Dermis blood vessel endothelial cell (primary cell): ENCODE data around the gene HHATL. TPM values are rescaled to one million over a fixed set of nuclear protein-coding genes. Genes with fewer than 3 reads are reported as not detected.
"Not testable (repeated sequence)": the region's sequence is repeated elsewhere in the genome, so short reads cannot be mapped to it uniquely, and the experiment has no call there.

Experiments used
- DNase-seq: peaks from one replicate; pipeline ENCODE4 v3.0.0; 2010
- total RNA-seq: library from RNA; depleted of rRNA; stranded (reverse); fragments of >200 nt; gene quantifications from 2 replicates; pipeline ENCODE4 v1.2.3, GENCODE V29; 2014

The HHATL gene
- total RNA-seq, 1 donor from 2014 or later = not detected

DNA sequence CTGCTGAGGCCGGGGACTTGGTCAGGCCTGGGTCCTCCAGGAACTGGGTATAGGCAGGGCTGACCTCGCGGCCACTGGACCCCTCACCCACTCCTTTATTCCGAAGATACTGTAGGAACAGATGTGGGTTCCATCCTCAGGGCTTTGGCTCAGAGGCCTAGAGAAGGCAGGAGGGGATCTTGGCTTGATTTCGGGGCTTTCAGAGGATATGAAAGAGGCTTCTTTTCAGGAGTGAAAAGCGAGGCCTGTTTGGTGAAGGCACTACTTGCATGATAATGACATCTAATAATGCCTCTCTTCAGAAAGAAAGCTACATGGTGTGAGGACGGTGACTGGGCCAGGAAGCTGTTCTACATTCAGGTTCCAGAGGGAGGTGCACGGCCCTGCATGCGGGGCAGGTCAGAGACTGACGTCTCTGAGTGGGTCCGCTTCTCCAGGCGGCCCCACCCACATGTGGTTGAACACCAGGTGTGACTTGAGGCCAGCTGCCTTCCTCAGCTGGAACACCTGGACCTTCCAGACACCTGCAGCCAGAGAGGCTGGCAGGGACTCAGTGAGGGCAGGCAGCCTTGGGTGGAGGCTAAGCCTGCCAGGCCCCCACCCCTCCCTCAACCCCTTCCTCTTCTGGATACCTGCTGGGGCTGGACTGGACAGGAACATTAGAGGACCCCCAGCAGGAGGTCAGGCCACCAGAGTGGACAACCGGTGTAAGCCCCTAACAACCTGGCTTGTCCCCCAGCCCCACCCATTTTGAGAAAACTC lies 31.1 kb upstream of the HHATL start:
- DNase-seq = no peak

DNA sequence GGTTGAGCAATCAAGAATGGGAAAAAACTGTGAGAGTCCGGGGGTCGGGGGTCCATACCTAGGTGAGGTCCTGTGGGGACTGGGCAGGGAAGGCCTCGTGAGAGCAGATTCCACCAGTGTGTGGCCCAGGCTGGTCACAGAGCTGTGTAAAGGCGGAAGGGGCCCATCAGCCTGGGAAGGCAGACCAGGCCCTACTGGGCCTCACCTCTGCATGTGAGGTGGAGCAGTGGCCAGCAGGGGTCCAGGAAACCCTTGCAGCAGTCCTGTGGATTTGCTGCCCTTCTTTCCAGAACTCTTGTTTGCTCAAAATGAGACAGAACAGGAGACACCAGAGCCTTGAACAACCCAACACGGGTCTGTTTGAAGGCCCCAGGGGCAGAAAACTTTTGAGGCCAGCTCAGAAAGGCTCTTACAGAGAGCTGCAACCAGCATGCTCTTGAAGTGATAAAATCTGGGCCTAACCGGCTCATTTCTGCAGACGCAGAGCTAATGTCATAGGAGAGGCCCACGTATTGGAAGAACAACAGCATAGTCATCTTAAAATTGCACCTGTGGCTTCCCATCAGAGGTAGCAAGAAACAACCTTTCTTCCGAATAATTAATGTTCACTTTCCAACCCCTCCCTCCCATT lies 30.3 kb upstream of the HHATL start:
- DNase-seq = no peak

GRCh38 chr3:42732196-42732828 lies 29.7 kb upstream of the HHATL start:
- DNase-seq = no peak

DNA sequence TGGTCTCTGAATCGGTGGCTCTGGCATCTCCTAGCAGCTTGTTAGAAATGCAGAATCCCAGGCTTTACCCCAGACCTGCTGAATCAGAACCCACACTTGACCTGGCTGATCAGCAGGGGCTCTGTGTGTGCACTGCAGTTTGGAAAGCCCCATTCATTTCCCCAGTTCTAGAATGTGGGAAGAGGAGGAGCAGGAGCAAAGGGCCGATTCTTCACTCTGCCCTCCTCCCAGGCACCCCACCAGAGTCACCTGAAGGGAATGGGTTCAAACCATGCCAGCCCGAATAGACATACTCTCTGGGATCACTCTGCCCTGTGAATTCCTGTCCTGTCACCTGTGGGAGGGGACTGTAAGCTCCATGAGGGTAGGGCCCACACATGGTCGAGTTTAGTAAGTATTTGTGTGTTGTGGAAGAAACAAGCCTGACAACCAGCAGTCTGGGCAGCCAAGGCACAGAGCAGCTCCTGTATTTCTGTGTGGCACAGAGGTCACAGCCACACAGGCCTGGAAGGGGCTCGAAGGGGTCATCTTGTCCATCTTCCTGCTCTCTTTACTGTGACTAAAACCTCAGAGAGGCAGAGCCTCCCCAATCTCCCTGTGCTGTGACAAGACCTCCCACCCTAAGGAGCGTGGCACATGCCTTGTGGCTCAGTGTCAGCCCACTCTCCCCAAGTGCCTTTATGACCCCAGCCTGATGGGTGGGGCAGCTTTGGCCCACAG lies 29.0 kb upstream of the HHATL start:
- DNase-seq = no peak

GRCh38 chr3:42730706-42731420 lies 28.3 kb upstream of the HHATL start:
- no peak for DNase-seq

GRCh38 chr3:42730294-42730693 lies 27.7 kb upstream of the HHATL start:
- no peak for DNase-seq

GRCh38 chr3:42729404-42730145 lies 27.0 kb upstream of the HHATL start:
- no peak for DNase-seq

DNA sequence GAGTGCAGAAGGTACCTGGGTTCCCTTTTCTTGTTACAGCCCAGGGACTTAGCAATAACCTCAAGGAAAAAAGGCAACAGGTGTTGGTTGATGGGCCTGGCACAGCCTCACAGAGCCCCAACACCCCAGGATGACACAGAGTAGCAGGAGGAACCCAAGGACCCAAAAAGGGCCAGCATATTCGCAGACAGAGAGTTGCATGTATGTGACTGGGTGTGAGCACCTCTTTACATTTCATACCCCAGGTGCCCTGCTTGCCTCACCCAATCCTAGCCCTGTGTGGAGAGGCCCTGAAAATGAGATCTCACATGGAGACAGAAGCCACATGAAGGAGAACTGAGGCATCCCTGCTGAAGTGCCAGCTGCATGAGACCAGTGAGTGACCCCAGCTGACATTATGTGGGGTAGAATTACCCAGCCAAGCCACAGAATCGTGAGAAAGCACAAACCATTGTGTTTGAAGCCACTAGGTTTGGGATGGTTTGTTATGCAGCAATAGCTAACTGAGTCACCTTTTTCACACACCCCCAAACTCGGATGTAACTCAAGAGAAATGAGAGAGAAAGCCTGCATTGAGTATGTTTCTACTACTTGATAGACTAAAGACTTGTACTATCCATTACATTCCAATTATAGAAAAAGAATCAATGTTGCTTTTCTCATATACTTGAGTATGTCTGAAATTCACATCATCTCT lies 26.2 kb upstream of the HHATL start:
- no peak for DNase-seq

GRCh38 chr3:42728056-42728455 lies 25.5 kb upstream of the HHATL start:
- DNase-seq = no peak

DNA sequence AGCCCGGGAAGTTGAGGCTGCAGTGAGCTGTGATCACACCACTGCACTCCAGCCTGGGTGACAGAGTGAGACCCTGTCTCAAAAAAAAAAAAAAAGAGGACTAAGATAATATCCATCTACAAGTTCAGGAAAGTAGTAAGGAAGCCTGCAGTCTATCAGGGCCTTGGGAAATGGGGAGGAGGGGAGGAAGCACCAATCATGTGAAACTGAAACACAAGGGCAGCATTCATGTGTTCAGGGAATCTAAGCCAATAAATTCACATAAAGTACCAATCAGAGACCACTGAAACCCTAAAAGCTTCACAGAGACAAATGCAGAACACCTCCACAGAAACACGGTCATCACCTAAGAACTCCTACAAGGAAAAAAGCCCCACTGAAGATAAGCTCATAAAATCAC lies 22.9 kb upstream of the HHATL start:
- DNase-seq = no peak

DNA sequence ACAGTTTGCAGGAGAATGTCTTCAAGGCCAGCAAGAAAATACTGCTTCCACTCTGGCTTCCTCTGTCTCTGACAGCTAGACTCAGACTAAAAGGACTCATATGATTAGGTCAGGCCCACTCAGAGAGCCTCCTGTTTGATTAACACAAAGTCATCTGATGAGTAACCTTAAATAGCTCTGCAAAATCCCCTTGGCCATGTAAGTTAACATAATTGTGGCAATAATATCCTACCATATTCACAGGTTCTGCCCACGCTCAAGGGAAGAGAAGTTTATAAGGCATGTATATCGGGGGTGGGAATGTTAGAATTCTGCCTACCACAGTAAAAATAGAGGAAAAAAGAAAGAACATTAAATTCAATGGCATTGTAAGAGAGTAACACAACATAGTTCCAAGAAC lies 20.6 kb upstream of the HHATL start:
- DNase-seq = no peak

- DNase-seq = not testable (repeated sequence)
Observed at GRCh38 chr3:42722442-42722841, 19.8 kb upstream of the HHATL start.

GRCh38 chr3:42721690-42722089 lies 19.1 kb upstream of the HHATL start:
- DNase-seq = no peak

DNA sequence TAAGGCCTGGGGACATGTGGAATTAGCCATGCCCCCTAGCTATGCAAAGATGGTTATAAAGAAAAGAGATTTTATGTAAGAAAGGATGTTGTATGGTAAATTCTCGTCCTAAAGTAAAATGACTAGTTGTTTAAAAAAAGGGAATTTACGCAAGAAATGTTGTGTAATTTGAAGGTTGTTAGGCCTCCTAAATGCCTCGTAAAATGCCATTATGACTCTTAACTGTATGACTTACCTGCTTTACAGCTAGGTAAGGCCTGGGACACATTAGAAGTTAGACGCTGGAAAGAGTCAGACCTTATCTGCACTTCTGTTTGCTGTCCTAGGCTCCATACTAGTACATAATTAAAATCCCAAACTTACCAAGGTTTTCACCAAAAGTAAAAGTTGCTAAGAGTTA lies 17.5 kb upstream of the HHATL start:
- no peak for DNase-seq

- no peak for DNase-seq
Observed at GRCh38 chr3:42719002-42719401, 16.4 kb upstream of the HHATL start.

- no peak for DNase-seq
Observed at GRCh38 chr3:42718338-42718737, 15.7 kb upstream of the HHATL start.

- DNase-seq = no peak
Observed at GRCh38 chr3:42717306-42717705, 14.7 kb upstream of the HHATL start.

DNA sequence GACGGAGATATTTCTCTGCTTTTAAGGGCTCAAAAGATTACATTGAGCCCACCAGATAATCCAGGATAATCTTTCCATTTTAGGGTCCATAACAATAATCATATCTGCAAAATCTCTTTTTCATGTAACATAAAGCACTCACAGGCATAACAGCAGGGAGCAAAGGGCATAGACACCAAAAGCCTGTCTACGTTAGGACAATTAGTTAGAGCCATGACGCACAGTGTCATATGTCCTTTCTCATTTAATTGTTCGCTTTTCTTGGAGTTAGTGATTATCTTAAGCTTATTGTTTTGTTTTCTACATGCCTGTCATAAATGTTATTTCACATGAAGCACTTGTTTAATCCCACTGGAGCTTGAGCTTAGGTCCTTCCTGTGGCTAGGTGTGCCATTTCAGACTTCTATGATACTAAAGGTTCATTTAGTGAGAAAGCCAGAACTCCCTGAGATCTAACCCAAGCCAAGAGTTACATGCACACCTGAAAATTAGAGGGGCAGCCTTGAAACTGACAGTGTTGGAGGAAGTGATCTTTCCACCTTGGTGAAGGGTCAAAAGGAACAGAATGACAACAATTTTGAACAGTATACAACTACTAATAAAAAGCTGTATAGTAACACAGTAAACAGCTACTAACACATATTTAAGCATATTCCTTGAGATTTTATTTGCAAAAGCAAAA lies 11.7 kb upstream of the HHATL start:
- DNase-seq = no peak

GRCh38 chr3:42713747-42714146 lies 11.1 kb upstream of the HHATL start:
- DNase-seq = no peak

DNA sequence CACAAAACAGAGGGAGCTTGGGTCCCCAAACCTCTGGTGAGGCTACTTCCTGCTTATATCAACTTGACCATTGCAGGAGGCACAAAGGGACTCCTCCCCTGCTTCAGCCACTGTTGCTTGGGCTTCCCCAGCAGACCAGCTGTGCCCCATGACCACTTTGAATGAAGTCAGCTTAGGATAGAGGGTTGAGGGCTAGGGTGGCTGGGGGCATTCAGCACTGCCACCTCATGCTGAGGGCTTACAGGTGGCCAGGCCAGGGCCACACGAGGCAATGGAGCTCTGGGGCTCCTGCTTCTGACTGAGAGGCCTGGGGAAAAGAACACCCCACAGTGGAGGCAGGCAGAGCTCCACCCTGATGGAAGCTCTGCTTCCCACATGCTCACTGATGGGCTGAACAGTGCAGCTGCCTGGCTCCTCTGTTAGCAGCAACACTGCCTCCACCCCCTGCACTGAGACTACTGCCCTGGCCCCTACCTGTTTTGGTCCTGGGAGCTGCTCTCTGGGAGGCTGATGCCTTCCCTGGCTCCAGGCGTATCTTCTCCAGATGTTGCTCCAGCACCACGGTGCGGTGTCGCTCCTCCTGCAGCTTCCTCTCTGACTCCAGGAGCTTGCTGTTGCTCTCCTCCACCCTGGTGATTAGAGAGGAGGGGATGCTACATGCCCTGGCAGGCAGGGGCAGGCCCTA lies 10.2 kb upstream of the HHATL start:
- DNase-seq = no peak
